HG03196 (cell line): ENCODE measurements around the gene COG5.

ENCODE experiments used
- ATAC-seq: cut with Tn5 transposase; IDR thresholded peaks from one replicate; pipeline ENCODE4 v1.9.1; 2021; ENCODE audit not compliant: unreplicated experiment

COG5 gene

DNA sequence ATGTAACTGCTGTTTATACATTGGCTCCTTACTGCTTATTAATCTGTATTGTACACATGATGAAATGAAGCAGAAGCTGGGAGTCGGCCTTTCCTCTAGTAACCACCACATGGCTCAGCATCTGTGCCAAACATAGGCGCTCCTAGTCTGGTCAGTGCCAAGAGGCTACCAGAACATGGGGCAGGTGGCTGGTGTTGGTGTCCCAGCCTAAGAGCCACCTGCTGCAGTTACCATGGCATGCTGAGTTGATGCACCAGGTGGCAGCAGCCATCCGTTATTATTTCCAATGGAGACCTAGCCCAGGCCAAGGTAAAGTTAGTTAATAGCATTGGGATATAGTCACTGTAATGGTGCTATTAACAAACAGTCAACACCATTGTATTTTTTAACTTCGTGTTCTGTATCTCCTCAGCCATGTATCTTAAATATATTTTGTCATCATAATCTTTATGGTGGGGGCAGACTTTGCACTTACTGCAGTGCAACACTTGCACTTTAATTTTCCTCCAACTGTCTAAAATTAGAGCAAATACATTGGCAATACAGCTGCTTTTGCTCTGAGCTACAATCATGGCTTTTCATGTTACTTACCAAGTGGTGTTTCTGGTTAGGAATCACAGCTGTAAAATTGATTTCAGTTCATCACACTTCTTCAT lies 361.8 kb downstream of the COG5 start:
- no peak for ATAC-seq

DNA sequence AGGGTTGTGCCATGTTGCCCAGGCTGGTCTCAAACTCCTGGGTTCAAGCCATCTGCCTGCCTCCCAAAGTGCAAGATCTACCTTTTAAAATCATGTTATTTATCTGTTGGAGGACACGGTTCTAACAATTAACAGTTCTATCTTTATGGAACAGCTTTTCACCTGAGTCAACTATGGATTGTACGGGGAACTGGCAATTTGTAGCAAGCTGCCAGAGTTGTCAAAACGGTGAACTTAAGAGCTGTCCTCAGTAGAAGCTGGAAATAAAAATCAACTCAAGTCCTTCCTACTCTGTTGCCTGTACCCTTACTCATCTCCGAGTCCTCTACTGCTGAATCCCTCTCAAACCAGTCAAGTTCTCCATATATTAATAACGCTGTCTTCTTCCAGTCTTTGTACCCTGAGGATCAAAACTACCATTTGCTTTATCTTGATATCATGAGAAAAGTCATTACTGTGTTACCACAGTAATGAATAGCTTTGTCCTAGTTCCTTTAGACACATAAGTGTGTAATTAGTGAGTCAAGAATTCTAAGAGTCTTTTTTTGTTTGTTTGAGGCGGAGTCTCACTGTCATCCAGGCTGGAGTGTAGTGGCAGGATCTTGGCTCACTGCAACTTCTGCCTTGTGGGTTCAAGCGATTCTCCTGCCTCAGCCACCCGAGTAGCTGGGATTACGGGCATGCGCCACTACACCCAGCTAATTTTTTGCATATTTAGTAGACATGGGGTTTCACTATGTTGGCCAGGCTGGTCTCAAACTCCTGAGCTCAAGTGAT lies 366.7 kb downstream of the COG5 start:
- no peak for ATAC-seq

DNA sequence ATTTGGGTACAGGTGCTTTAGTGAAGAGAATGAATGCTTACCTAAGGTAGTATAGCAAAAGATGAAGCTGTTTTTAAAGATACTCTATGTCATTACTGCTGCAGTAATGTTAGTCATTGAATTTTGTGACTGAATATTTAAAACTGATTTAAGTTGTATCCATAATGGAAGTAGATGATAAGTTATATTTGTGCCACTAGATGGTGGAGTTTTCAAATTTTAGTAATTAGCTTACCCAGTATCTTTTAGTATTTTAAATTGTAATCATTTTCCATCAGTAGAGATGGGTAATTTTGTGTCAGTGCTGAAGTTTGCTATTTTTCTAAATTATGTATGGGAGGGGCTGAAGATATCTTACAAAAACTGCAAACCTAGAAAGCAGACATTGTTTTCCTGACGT lies 369.7 kb downstream of the COG5 start:
- ATAC-seq: no peak

DNA sequence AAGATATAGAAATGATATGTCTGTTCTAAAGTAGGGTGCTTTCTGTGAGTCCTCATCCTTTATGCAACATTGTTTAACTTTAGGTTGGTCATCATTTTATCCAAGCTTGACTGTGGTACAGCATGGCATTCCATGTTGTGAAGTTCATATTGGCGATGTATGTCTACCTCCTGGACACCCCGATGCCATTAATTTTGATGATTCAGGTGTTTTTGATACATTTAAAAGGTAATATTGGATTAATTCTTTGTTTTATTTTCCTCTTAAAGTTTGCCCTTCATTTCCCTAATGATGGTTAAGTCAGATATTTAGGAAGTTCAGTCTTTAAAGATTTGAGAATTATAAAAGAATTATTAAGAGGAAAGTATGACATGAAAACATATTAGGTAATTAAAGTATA lies 373.6 kb downstream of the COG5 start:
- ATAC-seq: no peak

DNA sequence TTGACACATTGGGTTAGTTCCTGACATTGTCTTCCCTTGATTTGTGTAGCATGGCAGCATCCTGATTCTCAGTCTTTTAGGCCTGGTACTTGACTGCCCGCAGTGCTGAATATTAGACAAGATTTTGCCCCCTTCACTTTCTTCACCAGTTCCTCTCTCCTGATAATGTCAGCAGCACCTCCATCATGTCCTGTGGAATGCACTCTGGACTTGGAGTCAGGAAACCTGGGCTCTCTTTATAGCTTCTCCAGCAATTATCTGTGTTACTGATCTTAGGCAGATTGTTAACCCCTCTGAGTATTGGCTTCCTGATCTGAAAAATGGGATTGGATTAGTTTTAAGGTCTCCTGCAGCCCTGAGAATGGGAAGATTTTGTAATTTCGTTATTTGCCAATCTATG lies 375.9 kb downstream of the COG5 start:
- no peak for ATAC-seq

DNA sequence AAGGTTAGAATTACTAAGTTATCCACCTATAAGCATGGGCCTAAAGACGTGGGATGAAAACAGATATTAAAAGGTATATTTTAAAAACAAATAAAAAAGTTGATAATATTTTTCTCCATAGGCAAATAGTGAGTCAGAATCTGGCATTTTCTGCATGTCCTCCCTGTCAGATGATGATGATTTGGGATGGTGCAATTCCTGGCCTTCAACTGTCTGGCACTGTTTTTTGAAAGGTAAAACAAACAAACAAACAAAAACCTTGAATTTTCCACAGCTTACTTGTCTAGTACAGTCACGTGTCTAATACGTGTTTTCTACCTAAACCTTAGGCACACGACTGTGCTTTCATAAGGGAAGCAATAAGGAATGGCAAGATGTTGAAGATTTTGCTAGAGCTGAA lies 377.5 kb downstream of the COG5 start:
- no peak for ATAC-seq

DNA sequence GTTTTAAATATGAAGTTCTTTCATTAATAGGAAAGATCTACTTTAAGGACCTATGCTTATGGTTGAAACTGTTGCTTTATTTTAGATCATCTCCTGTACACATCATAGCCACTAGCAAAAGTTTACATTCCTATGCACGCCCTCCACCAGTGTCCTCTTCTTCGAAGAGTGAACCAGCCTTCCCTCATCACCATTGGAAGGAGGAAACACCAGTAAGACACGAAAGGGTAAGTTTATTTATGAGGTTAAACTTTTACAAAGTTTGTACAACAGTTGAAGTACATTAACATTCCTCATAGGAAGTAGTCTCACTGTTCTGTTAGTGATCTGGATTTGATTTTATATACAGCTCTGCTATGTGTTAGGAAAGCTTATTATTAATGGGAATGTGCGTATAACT lies 378.0 kb downstream of the COG5 start:
- no peak for ATAC-seq

DNA sequence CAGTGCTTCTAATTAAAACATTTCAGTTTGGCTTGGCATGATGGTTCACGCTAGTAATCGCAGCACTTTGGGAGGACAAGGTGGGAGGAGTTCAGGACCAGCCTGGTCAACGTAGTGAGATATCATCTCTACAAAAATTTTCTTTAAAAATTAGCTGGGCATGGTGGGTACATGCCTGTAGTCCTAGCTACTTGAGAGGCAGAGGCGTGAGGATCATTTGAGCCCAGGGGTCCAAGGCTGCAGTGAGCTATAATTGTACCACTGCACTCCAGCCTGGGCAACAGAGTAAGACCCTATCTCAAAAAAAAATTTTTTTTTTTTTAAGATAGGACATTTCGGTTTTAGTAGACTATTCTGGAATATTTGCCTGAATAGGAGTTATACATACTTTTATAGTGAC lies 382.5 kb downstream of the COG5 start:
- ATAC-seq: no peak

DNA sequence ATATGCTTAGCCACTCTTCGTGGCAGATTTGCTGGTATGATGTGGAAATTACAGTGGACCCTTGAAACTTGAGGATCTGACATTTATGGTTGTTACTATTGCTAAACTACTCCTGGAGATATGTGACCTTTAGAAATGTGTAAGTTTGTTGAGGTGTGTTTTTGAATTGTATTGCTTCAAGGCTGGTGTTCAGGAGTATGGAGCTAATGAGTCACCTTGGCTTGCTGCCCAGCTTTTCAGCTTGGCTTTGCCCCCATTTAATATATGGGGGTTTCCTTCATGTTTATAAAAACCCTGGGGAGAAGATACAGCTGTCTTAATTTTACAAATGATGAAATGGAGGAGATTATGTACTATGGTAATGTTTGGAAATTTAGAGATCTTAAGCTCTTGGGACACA lies 383.3 kb downstream of the COG5 start:
- no peak for ATAC-seq

DNA sequence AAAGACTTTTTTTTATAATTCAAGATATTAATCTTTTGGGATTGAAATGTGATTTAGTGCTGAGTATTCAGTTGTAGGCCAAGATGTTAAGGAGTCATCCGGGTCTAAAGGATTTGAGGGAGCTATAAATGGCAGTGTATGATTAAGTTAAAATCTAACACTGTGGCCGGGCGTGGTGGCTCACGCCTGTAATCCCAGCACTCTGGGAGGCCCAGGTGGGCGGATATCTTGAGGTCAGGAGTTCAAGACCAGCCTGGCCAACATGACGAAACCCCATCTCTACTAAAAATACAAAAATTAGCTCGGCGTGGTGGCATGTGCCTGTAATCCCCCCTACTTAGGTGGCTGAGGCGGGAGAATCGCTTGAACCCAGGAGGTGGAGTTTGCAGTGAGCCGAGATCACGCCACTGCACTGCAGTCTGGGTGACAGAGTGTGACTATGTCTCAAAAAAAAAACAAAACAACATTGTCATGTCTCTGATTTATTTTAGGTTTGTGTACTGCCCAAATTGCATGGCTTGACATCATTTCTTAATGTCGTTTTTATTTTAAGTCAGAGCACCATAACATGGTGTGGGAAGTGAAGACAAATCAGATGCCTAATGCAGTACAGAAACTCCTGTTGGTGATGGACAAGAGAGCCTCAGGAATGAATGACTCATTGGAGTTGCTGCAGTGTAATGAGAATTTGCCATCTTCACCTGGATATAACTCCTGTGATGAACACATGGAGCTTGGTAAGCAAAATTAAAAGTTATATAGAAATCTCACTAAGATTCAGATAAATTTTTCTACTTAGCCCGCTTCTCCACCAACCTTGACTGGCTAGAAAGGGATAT lies 384.2 kb downstream of the COG5 start:
- no peak for ATAC-seq

DNA sequence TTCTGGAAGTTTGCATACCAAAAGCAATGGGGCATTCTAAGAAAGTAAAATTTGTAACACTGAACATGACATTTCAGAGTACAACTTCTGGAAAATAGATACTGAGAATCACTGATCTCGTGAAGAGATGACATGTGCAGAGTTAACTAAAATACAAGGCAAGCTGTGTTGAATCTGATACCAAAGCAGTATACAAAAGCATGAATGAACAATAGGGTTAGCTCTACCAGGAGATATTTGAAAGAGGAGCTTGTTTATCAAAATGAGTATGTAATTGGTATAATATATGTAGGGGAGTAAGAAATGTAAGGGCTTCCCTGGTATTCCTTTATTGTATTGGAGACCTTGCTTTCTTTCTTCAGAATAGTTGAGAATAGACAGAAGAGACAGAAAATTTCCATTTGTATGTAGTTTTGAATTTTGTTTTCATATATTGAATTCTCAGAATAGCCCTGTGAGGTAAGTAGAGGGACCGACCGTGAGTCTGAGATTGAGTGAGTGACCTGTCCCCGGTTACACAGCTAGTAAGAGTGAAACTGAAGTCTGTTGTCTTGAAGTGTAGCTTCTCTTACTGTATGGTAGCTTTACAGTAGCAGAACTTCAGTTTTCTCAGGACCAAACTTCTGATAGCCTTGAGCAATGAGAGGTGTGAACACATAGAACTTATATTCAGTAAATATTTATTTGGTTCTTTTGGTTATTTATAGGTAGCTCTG lies 389.9 kb downstream of the COG5 start:
- peak; percentile 47 for ATAC-seq

DNA sequence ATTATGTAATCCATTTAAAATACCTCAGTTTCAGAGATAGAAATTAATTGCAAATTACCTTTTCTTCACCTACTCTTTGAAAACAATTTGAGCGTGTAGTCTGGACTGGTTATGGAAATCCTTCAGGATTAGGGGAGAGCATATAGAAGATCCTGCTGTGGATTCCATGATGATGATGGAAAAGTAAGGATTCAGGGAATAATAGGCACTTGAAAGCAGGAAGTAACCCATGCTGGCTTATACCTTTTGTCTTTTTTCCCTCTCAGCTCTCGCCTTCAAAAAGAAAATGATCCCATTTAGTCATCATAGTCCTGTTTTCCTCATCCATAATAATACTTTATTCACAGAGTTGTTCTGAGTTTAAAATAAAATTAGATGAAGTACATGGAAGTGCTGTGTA lies 390.5 kb downstream of the COG5 start:
- ATAC-seq: no peak

DNA sequence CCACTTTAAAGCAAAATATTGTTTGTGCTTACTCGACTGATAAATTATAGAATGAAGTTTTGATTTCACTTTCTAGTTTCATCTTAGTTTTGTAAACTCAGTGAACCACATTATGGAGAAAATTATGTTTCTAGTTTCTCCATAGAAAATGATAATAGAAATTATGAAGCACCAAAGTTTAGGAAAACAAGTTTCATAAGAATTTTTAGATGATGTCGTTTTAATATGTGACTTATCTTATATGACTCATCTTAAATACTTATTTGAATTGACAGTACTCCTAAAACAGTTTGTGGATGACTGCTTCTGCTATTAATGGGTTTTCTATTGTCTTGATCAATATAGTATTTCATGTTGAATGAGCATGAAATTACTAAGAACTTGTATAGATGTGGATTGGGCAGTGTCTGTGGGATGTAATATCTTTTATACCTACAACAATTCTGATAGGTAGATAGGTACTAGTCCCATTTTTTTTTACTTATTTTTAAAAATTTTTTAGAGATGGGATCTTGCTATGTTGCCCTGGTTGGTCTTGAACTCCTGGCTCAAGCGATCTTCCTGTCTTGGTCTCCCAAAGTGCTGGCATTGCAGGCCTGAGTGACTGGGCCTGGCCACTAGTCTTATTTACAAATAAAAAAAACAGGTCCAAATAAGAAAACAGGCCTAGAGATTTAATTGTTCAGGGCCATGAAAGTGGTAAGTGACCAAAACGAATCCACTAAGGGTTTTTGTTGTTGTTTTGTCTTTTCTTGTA lies 391.3 kb downstream of the COG5 start:
- no peak for ATAC-seq

DNA sequence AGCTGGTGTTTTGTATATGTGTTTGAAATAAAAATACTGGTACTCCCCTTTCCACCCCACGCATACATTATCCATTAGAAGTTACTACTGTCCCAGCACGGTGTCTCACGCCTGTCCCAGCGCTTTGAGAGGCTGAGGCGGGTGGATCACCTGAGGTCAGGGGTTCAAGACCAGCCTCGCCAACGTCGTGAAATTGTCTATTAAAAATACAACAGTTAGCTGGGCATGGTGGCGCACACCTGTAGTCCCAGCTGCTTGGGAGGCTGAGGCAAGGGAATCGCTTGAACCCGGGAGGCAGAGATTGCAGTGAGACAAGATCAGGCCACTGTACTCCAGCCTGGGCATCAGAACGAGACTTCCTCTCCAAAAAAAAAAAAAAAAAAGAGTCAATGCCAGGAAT lies 392.2 kb downstream of the COG5 start:
- ATAC-seq: no peak

DNA sequence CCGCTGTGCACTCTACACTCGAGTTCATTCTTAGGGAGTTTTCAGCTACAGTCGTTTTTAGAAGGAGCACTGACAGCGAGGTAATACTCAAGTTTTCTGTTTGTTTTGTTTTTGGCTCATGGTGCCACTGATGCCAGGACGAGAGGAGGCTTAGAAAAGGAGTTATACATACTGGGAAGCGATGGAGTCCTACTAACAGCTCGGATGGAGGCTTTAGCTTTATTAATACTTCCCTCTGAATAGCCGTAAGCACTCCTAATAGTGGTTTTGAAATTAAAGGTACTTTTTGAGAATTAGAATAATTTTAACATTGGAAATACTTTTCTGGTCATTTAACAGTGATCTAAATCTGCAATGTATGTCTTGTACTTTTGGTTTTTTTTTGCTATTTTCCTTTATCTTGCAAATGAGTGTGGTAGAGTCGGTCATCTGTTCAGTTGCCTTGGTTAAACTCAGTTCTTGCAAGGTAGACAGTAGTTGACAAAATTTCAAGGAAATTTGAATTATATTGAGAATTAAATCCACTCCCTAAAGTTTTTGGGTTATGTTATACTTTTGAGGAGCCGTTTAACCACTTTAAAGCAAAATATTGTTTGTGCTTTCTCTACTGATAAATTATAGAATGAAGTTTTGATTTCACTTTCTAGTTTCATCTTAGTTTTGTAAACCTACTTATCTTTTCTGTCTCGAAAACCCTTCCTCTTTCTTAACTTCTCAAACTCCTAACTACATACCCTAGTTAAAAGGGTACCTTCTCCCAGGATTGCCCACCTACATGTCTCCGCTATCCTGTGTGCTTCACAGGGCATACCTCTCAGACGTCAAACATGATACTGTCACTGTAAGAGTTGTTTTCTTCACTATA lies 393.4 kb downstream of the COG5 start:
- ATAC-seq: no peak

DNA sequence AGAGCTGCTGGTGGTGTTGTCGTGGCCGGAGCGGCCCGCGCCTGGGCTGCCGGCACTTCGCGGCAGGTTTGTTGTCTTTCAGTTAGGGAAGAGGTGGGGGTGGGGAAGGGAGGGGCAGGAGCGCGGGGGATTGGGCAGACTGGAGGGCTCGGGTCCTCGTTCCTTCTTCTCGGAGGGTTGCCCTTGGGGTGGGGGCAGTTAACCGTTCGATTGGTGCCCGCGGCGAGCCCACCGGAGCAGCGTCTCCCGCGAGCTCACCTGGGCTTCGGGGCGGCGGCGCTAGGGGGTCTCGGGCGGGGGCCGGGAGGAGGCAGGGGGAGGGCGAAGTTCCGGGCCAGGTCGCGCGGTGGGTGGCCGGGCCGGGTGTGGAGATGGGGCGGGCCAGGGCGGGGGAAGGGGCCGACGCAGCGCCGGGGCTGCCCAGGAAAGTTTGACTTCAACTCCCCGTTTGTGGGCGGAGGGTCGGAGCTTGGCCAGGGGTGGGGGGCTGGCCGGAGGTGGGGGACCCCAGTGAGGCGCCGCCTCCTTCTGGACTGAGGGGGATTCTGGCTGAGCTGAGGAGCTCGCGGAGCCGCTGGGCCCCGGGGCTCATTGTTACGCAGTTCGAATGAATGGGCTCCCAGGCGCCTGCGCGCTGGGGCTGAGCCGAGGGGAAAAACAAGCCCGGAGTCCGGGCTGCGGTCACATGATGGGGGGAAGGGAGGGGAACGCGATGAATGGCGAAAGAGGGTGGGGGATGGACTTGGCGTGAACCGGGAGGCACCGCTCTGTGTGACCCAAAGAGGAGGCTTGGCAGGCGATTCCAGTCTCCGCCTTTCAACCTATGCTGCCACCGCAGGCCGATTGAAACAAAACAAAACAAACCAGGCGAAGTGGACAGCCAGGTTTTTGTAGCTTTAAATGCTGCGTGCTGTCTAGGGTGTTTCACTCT lies 394.3 kb downstream of the COG5 start:
- peak; percentile 35 for ATAC-seq

DNA sequence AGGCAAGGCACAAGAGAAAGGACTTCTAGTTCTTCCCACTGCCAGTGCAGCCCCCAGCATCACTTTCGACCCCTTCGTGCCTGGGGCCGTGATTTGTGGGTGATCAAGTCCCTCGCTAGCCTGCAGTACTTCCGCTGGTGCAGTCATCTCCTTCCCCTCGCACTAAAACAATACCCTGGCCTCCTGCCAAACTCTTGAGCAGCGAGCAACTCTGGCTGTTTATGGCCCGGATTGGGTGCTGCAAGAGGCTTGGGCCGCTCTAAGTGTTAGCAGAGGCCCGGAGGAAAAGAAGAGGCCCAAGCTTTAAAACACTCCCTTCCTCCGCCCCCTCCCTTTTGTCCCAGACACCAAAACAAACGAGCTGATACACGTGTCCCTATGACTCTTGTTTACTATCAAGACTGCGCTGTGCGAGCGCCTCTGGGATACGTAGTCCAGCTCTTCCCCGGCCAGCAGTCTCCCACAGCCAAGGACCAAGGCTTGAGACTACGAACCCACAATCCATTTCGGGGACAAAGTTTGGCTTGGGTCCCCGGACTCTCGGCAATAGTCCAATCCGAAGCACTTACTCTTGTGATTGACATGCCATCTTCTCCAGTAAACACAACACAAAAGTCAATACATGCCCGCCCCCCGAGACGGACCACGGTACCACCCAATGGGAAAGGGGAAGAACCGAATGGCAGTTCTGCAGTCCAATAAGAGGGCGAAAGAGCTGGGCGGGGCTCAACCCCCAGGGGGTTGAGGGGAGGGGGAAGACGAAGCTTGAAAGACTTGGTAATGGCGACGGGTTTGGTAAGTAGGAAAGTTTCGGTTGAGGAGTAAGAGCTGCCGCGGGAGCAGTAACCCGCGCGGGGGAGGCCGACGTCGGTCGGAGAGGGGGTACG lies 395.2 kb downstream of the COG5 start, which contains the start of gene HBP1:
Gene HBP1 (plus strand): TSS at position 771 of the 887 bp plus-strand sequence. CDS start 10,891 bp downstream, outside the sequence.
- ATAC-seq: peak; percentile 89
